Heart left ventricle (tissue), 16 donors: ENCODE measurements around the gene NAALADL2. TPM values are rescaled to one million over a fixed set of nuclear protein-coding genes. Genes with fewer than 3 reads are reported as not detected.

Experiments
- ATAC-seq, 4 donors: fragments of 200-7000 bp; cut with Tn5 transposase; one replicate each; pipeline ENCODE4 v1.9.1; 2020 to 2022; ENCODE audit warnings: moderate library complexity in 4 of 4, mild to moderate bottlenecking in 3 of 4, moderate number of reproducible peaks in 1 of 4
- DNase-seq, 5 donors: peaks; one replicate each; pipeline ENCODE4 v3.0.0-alpha.2; 2020
- H3K27ac ChIP-seq, 12 donors: fragments of 200-600 bp; sonication (generic) in 4 of 12; one replicate each; pipeline versions ENCODE4 v1.5.0 to v1.8.0; 2016 to 2022; ENCODE audit warnings: mild to moderate bottlenecking in 2 of 12
- H3K27me3 ChIP-seq, 9 donors: fragments of 200-600 bp; sonication (generic) in 2 of 9; one replicate each; pipeline versions ENCODE4 v1.5.1 to v1.8.0; 2016 to 2022; ENCODE audit warnings: mild to moderate bottlenecking in 3 of 9
- H3K36me3 ChIP-seq, 9 donors: fragments of 200-600 bp; sonication (generic) in 2 of 9; one replicate each; pipeline versions ENCODE4 v1.5.0 to v1.8.0; 2018 to 2022; ENCODE audit warnings: mild to moderate bottlenecking in 2 of 9
- H3K4me1 ChIP-seq, 12 donors: fragments of 200-600 bp; sonication (generic) in 4 of 12; one replicate each; pipeline versions ENCODE4 v1.5.0 to v1.8.0; 2016 to 2022; ENCODE audit warnings: mild to moderate bottlenecking in 3 of 12
- H3K4me3 ChIP-seq, 12 donors: fragments of 200-600 bp; sonication (generic) in 4 of 12; one replicate each; pipeline versions ENCODE4 v1.5.0 to v1.8.0; 2017 to 2022; ENCODE audit warnings: mild to moderate bottlenecking in 9 of 12, moderate library complexity in 4 of 12
- H3K9me3 ChIP-seq, 12 donors: fragments of 200-600 bp; sonication (generic) in 4 of 12; one replicate each; pipeline versions ENCODE4 v1.5.0 to v1.8.0; 2016 to 2022; ENCODE audit warnings: mild to moderate bottlenecking in 1 of 12
- POLR2A ChIP-seq, 2 donors: fragments of 450-650 bp; IDR thresholded peaks; one replicate each; pipeline ENCODE4 v1.6.1; 2017; ENCODE audit warnings: antibody characterized with exemption in 2 of 2, mild to moderate bottlenecking in 2 of 2, moderate library complexity in 2 of 2
- WGBS, 4 donors: extraction: QIAGEN DNeasy Blood & Tissue Kit in 2 of 4; methylation state at CpG; one replicate each; pipeline versions ENCODE4 v1.1.5 to v1.1.7; 2013 to 2018; 5-methylcytosine and 5-hydroxymethylcytosine counted together
- intact Hi-C, 10 donors: fragments of 100-400 bp; cut with DNase I; formaldehyde crosslinking; loops; one replicate each; pipeline versions ENCODE4 v1.11.1 to v1.14.2; 2022
- polyA plus RNA-seq, 2 donors: library from polyadenylated mRNA; stranded (reverse); fragments of 200-250 nt; gene quantifications; one replicate each; pipeline ENCODE4 v1.2.3, GENCODE V29; 2013
- total RNA-seq, 9 donors: library from RNA; depleted of rRNA in 2 of 9; stranded (reverse); fragments of >200 nt in 2 of 9; fragmentation: NEBNext Ultra II Directional in 3 of 9; extraction: Animal tissue kit (Norgen Biotek cat#: 25700) in 3 of 9; gene quantifications; one replicate each; pipeline versions ENCODE4 v1.1.0 to v1.2.4, GENCODE V29; 2016 to 2023
- TF ChIP-seq, protein P1 (sequence below), 12 donors: fragments of 200-600 bp; sonication (generic) in 4 of 12; IDR thresholded peaks; one replicate each; pipeline versions ENCODE4 v1.5.0 to v1.8.0; 2018 to 2022; ENCODE audit warnings: antibody characterized with exemption in 12 of 12, mild to moderate bottlenecking in 5 of 12
- donor health status: ischemic (EF 13 %, LVEDD 7.1; RV severe dilation, severe dysfunction).
- donor health status: healthy with polysubstance abuse.
- donor health status: DM: no; HTN: yes; CAD: no.
- donor health status: DM: no; HTN: no; CAD: no.
- donor health status: ischemic (EF 25% LVEDD 6.9; RV normal size, moderate dysfunction).
- donor health status: ischemic (EF 25% LVEDD 5.7; RV mildly dilated, moderate dysfunction).
- donor health status: healthy.
- donor health status: DM: yes; HTN: yes; CAD: no.
- donor health status: ischemic (EF 35%, LVEDD 5.7; RV mildly dilated, moderate dysfunction).
- donor health status: nonischemic (EF 11% LVEDD 7.7; RV severe dilation, severe dysfunction).
- donor health status: DM: yes; HTN: yes; CAD: no.
- donor health status: PGD.
- donor health status: ischemic (EF 29% LVEDD 5.4; RV normal size, mild dysfunction).
- donor health status: nonischemic (EF 23%, LVEDD 6.1; RV moderate dilation, normal function).

The NAALADL2 gene
- total and polyA plus RNA-seq, 11 donors, result 0.23 to 8.5 (median 3.0) TPM

DNA sequence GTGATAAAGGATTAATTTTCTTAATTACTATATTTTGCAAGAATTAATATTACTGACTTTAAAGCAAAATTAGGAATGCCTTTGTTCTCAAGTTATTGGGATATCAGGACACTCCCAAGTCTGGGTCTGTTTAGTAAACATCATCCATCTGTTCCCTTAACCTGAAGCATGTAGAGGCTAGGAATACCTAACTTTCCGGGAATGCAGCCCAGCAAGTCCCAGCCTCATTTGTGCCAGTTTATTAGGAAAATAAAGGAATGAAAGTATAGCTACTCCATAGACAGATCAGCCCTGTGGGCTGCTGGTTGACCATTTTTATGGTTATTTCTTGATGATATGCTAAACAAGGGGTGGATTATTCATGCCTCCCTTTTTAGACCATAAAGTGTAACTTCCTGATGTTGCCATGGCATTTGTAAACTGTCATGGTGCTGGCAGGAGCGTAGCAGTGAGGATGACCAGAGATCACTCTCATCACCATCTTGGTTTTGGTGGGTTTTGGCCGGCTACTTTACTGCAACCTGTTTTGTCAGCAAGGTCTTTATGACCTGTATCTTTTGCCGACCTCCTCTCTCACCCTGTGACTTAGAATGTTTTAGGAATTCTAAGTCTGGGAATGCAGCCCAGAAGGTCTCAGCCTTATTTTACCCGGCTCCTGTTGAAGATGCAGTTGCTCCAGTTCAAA, 540.2 kb downstream of the NAALADL2 start:
- Histone ChIP-seq H3K4me1 (peaks cover 0 to 6% (median 0%) of the 10 kb centered on the region in 12 donors), H3K9me3 (peaks cover 0 to 8% (median 0%) of the 10 kb centered on the region in 12 donors), H3K36me3 (no peaks in the 10 kb centered on the region), H3K27ac (no peak overlapping the region), H3K4me3 (no peak overlapping the region), H3K27me3 (no peaks in the 10 kb centered on the region)
- DNase-seq (no peak), ATAC-seq (no peak)
- intact Hi-C loops, result no loop called here
- TF ChIP-seq POLR2A (IDR thresholded peaks at IDR 0.05), result no peak
- TF ChIP-seq, protein P1, sequence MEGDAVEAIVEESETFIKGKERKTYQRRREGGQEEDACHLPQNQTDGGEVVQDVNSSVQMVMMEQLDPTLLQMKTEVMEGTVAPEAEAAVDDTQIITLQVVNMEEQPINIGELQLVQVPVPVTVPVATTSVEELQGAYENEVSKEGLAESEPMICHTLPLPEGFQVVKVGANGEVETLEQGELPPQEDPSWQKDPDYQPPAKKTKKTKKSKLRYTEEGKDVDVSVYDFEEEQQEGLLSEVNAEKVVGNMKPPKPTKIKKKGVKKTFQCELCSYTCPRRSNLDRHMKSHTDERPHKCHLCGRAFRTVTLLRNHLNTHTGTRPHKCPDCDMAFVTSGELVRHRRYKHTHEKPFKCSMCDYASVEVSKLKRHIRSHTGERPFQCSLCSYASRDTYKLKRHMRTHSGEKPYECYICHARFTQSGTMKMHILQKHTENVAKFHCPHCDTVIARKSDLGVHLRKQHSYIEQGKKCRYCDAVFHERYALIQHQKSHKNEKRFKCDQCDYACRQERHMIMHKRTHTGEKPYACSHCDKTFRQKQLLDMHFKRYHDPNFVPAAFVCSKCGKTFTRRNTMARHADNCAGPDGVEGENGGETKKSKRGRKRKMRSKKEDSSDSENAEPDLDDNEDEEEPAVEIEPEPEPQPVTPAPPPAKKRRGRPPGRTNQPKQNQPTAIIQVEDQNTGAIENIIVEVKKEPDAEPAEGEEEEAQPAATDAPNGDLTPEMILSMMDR (IDR thresholded peaks at IDR 0.05), result no peak
- 79 to 86% (median 84%) methylated on average over 5 of the region's 5 CpGs for WGBS, 4 donors

DNA sequence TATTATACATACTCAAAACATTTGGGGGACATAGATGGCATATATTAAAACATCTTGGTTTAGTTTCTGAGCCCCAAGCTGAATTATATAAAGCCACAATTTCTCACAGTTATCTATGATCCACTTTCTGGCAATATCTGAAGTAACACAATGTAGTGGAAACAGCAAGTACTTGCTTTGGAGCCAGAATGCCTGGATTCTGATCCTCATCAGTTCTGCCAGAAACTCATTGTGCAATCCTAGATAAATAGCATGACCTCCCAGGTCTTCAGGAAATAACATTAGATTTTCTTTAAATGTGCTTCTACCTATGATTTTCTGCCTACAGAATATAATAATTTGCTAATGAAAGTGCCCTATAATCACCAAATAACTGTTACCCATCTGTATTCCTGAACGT, 544.9 kb downstream of the NAALADL2 start:
- H3K9me3 ChIP-seq, result no peaks in the 10 kb centered on the region
- no peaks in the 10 kb centered on the region for H3K36me3 ChIP-seq
- no peaks in the 10 kb centered on the region for H3K27me3 ChIP-seq
- TF ChIP-seq POLR2A (IDR thresholded peaks at IDR 0.05), result no peak
- TF ChIP-seq, protein P1 (IDR thresholded peaks at IDR 0.05), result no peak
- DNase-seq, result no peak
- WGBS, 4 donors, result 74 to 89% (median 85%) methylated on average over 1 of the region's 1 CpG
- H3K27ac ChIP-seq, result no peak overlapping the region
- H3K4me3 ChIP-seq, result no peak overlapping the region
- intact Hi-C loops, result no loop called here
- ATAC-seq, result peak in 3 of 4 donors; percentile 29 to 58 (median 45)
- H3K4me1 ChIP-seq, result peaks cover 0 to 6% (median 0%) of the 10 kb centered on the region in 12 donors

- Histone ChIP-seq H3K9me3 (no peaks in the 10 kb centered on the region), H3K27me3 (no peaks in the 10 kb centered on the region), H3K27ac (no peak overlapping the region), H3K36me3 (no peaks in the 10 kb centered on the region), H3K4me3 (no peak overlapping the region), H3K4me1 (peaks cover 0 to 6% (median 0%) of the 10 kb centered on the region in 12 donors)
- no peak for DNase-seq
- no peak for ATAC-seq
- intact Hi-C loops, result no loop called here
- TF ChIP-seq, protein P1 (IDR thresholded peaks at IDR 0.05), result no peak
- no peak for TF ChIP-seq POLR2A (IDR thresholded peaks at IDR 0.05)
- WGBS, 4 donors, result 94 to 97% (median 95%) methylated on average over 1 of the region's 1 CpG
Observed at GRCh38 chr3:175404621-175405020, 545.5 kb downstream of the NAALADL2 start.

DNA sequence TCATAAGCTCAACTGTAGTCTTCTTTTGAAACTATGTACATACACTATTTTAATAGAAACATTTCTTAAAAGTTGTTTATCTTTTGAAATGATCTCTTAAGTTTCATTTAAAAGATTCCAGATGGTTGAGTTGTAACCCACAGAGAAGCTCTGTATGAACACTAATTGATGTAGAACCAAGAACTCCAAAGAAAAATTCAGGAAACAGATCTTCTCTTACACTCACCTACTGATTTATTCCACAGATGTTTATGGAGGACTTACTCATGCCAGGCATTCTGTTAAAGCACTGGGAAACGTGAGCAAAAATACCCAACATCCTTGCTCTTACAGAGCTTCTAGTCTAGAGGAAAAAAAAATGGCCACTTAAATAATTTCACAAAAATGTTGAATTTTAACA, 551.1 kb downstream of the NAALADL2 start:
- intact Hi-C loops, result no loop called here
- no peak for DNase-seq
- no peak overlapping the region for H3K27ac ChIP-seq
- H3K36me3 ChIP-seq, result no peaks in the 10 kb centered on the region
- TF ChIP-seq POLR2A (IDR thresholded peaks at IDR 0.05), result no peak
- TF ChIP-seq, protein P1 (IDR thresholded peaks at IDR 0.05), result no peak
- 46 to 58% (median 53%) methylated on average over 1 of the region's 1 CpG for WGBS, 4 donors
- no peak for ATAC-seq
- no peaks in the 10 kb centered on the region for H3K9me3 ChIP-seq
- no peak overlapping the region for H3K4me3 ChIP-seq
- no peaks in the 10 kb centered on the region for H3K4me1 ChIP-seq
- H3K27me3 ChIP-seq, result no peaks in the 10 kb centered on the region
